HCT116 (cell line): ENCODE measurements around the gene METTL26. TPM values are rescaled to one million over a fixed set of nuclear protein-coding genes. Genes with fewer than 3 reads are reported as not detected.

Experiments used
- ATAC-seq: fragments of 200-7000 bp; cut with Tn5 transposase; 2 replicates; pipeline ENCODE4 v1.9.1; 2020; ENCODE audit warnings: mild to moderate bottlenecking, moderate library complexity
- BruUV-seq: library from RNA; stranded (reverse); fragments of 400-500 nt; replicated peaks from 2 replicates; lab custom pipeline; 2021; lab: Mats Ljungman, UMichigan
- CTCF ChIA-PET: fragments of 300-600 bp; sonication (Branson Sonifier 250); formaldehyde crosslinking; loops from one replicate; lab custom pipeline; 2021; ENCODE audit warnings: antibody characterized with exemption; lab: Charles Lee
- POLR2A ChIA-PET: fragments of 300-600, 350-600 bp; sonication (Branson Sonifier 250); formaldehyde crosslinking; loops from one replicate; lab custom pipeline; 2021; ENCODE audit warnings: antibody characterized with exemption; lab: Charles Lee
- RAD21 ChIA-PET, 2 experiments: fragments of 300-600 bp; sonication (Branson Sonifier 250); formaldehyde crosslinking; loops; one replicate each; lab custom pipeline; 2023; ENCODE audit warnings: low total read pairs in 2 of 2; ENCODE audit not compliant: uncharacterized antibody in 2 of 2, unreplicated experiment in 2 of 2, low non-redundant PET in 1 of 2; lab: Charles Lee
- DNase-seq: peaks from one replicate; pipeline ENCODE4 v3.0.0-alpha.2; 2010; ENCODE audit warnings: low read depth, low spot score
- H2AFZ ChIP-seq: fragments of 200-600 bp; shearing (Covaris generic), sonication (generic); 2 replicates; pipeline ENCODE4 v1.6.1; 2017; ENCODE audit warnings: low read depth, mixed run types, mixed read lengths, antibody characterized with exemption, low read length; ENCODE audit not compliant: poor library complexity, severe bottlenecking
- H3K27ac ChIP-seq: 2 replicates; pipeline ENCODE4 v1.5.1; 2012; ENCODE audit warnings: low read depth, low read length
- H3K27me3 ChIP-seq: fragments of 200-600 bp; sonication (generic); 2 replicates; pipeline ENCODE4 v1.6.1; 2016; ENCODE audit warnings: mixed run types, low read length, mixed read lengths; ENCODE audit not compliant: insufficient read depth
- H3K36me3 ChIP-seq, 2 experiments: fragments of 200-500 bp in 1 of 2; fragments of 200-600 bp in 1 of 2; sonication (Bioruptor generic) in 1 of 2; sonication (generic) in 1 of 2; 2 replicates each; pipeline versions ENCODE4 v1.5.1 to v1.6.1; 2014 to 2016; ENCODE audit warnings: low read length in 2 of 2, inconsistent platforms in 1 of 2, mixed read lengths in 1 of 2, mixed run types in 1 of 2; ENCODE audit not compliant: insufficient read depth in 2 of 2, control insufficient read depth in 1 of 2
- H3K4me1 ChIP-seq, 2 experiments: fragments of 200-600 bp in 1 of 2; sonication (generic) in 1 of 2; 2 replicates each; pipeline versions ENCODE4 v1.5.1 to v1.6.1; 2012 to 2017; ENCODE audit warnings: low read length in 2 of 2, inconsistent platforms in 1 of 2, mild to moderate bottlenecking in 1 of 2, mixed read lengths in 1 of 2, mixed run types in 1 of 2, moderate library complexity in 1 of 2; ENCODE audit not compliant: insufficient read depth in 2 of 2, control insufficient read depth in 1 of 2
- H3K4me2 ChIP-seq: fragments of 200-600 bp; sonication (generic); 2 replicates; pipeline ENCODE4 v1.6.1; 2017; ENCODE audit warnings: mixed run types, low read length, mixed read lengths
- H3K4me3 ChIP-seq, 2 experiments: fragments of 200-600 bp in 1 of 2; sonication (generic) in 1 of 2; replicated peaks in 1 of 2; 2 replicates each; pipeline ENCODE4 v1.5.1; 2011 to 2016; ENCODE audit warnings: low read length in 2 of 2, control low read depth in 1 of 2, low read depth in 1 of 2, mild to moderate bottlenecking in 1 of 2, mixed read lengths in 1 of 2, mixed run types in 1 of 2
- H3K79me2 ChIP-seq: fragments of 200-600 bp; sonication (generic); 2 replicates; pipeline ENCODE4 v1.6.1; 2017; ENCODE audit warnings: mild to moderate bottlenecking, mixed run types, low read length, moderate library complexity, mixed read lengths; ENCODE audit not compliant: insufficient read depth
- H3K9ac ChIP-seq: fragments of 200-600 bp; sonication (generic); 2 replicates; pipeline ENCODE4 v1.6.1; 2016; ENCODE audit warnings: low read length, mixed read lengths
- H3K9me2 ChIP-seq: fragments of 200-600 bp; sonication (generic), shearing (Covaris generic); 2 replicates; pipeline ENCODE4 v1.6.1; 2017; ENCODE audit warnings: mixed run types, mild to moderate bottlenecking, moderate library complexity; ENCODE audit not compliant: insufficient read depth
- H3K9me3 ChIP-seq, 2 experiments: fragments of 200-500 bp in 1 of 2; fragments of 200-600 bp in 1 of 2; sonication (Bioruptor generic) in 1 of 2; sonication (generic) in 1 of 2; 2 replicates each; pipeline ENCODE4 v1.6.1; 2014 to 2017; ENCODE audit warnings: low read length in 2 of 2, mixed read lengths in 2 of 2, inconsistent platforms in 1 of 2, low read depth in 1 of 2, mild to moderate bottlenecking in 1 of 2, mixed run types in 1 of 2, moderate library complexity in 1 of 2; ENCODE audit not compliant: control insufficient read depth in 1 of 2, insufficient read depth in 1 of 2
- H4K20me1 ChIP-seq: fragments of 200-600 bp; sonication (generic), shearing (Covaris generic); 2 replicates; pipeline ENCODE4 v1.6.1; 2017; ENCODE audit warnings: mixed run types, mild to moderate bottlenecking, moderate library complexity; ENCODE audit not compliant: insufficient read depth
- ATF3 ChIP-seq: IDR thresholded peaks from 2 replicates; pipeline ENCODE4 v1.6.1; 2012
- CEBPB ChIP-seq: IDR thresholded peaks from 2 replicates; pipeline ENCODE4 v1.6.1; 2012; ENCODE audit warnings: low read depth
- CTCF ChIP-seq, 3 experiments: fragments of 200-600 bp in 1 of 3; sonication (generic) in 1 of 3; IDR thresholded peaks in 2 of 3; conservative IDR thresholded peaks in 1 of 3; 2 replicates each; pipeline ENCODE4 v1.5.1; 2012 to 2017; ENCODE audit warnings: low read depth in 2 of 3, low read length in 2 of 3, antibody characterized with exemption in 1 of 3, borderline replicate concordance in 1 of 3, control low read depth in 1 of 3, mild to moderate bottlenecking in 1 of 3, mixed read lengths in 1 of 3, mixed run types in 1 of 3, moderate library complexity in 1 of 3; ENCODE audit not compliant: insufficient read depth in 1 of 3
- EGR1 ChIP-seq: IDR thresholded peaks from 2 replicates; pipeline ENCODE4 v1.6.1; 2012; ENCODE audit warnings: low read depth
- ELF1 ChIP-seq: IDR thresholded peaks from 2 replicates; pipeline ENCODE4 v1.6.1; 2012; ENCODE audit warnings: low read depth, borderline replicate concordance
- EZH2 ChIP-seq: fragments of 200-600 bp; sonication (generic); IDR thresholded peaks from 2 replicates; pipeline ENCODE4 v1.6.1; 2017; ENCODE audit warnings: antibody characterized with exemption, mixed run types
- EZH2phosphoT487 ChIP-seq: fragments of 200-600 bp; IDR thresholded peaks from 2 replicates; pipeline ENCODE4 v1.6.1; 2018; ENCODE audit warnings: antibody characterized with exemption, borderline replicate concordance
- FOSL1 ChIP-seq: IDR thresholded peaks from 2 replicates; pipeline ENCODE4 v1.6.1; 2012; ENCODE audit warnings: low read depth
- JUND ChIP-seq: IDR thresholded peaks from 2 replicates; pipeline ENCODE4 v1.6.1; 2012
- MAX ChIP-seq: IDR thresholded peaks from 2 replicates; pipeline ENCODE4 v1.6.1; 2012
- REST ChIP-seq: IDR thresholded peaks from 2 replicates; pipeline ENCODE4 v1.6.1; 2012; ENCODE audit warnings: low read depth
- SRF ChIP-seq: IDR thresholded peaks from 2 replicates; pipeline ENCODE4 v1.6.1; 2012; ENCODE audit warnings: low read depth
- YY1 ChIP-seq: IDR thresholded peaks from 2 replicates; pipeline ENCODE4 v1.6.1; 2011; ENCODE audit warnings: low read length, low read depth, moderate library complexity, mild to moderate bottlenecking; ENCODE audit not compliant: insufficient replicate concordance; ENCODE audit errors: extremely low read depth
- ZBTB33 ChIP-seq: IDR thresholded peaks from 2 replicates; pipeline ENCODE4 v1.6.1; 2011; ENCODE audit warnings: mild to moderate bottlenecking, low read length, moderate library complexity; ENCODE audit not compliant: insufficient replicate concordance; ENCODE audit errors: extremely low read depth
- ZFX ChIP-seq: fragments of 450-650 bp; IDR thresholded peaks from 2 replicates; pipeline ENCODE4 v1.6.1; 2017
- intact Hi-C: fragments of 100-400 bp; cut with micrococcal nuclease; formaldehyde crosslinking; loops from 2 replicates; pipeline ENCODE4 v1.10.0; 2022
- total RNA-seq: library from RNA; stranded (reverse); gene quantifications from one replicate; pipeline ENCODE4 v1.2.1, GENCODE V29; 2021; ENCODE audit not compliant: unreplicated experiment

Gene METTL26
- total RNA-seq, 1 experiment from 2014 or later: 85.7 TPM

- ChIA-PET CTCF (no interaction called here), POLR2A (no interaction called here), RAD21 (no interaction called here)
- no peak overlapping the region for H3K27ac ChIP-seq
- ATAC-seq (no peak), DNase-seq (no peak)
- BruUV-seq: no TSS peak
- H3K4me2 ChIP-seq: no peak overlapping the region
- no peaks in the 10 kb centered on the region for H3K9me3 ChIP-seq
- no peaks in the 10 kb centered on the region for H3K9me2 ChIP-seq
- H4K20me1 ChIP-seq: no peaks in the 10 kb centered on the region
- H3K79me2 ChIP-seq: peaks cover 10% of the 10 kb centered on the region; the same call in 1 of the 2 replicates
- TF ChIP-seq ELF1 (no peak), ZBTB33 (no peak), EZH2 (no peak), FOSL1 (no peak), SRF (no peak), JUND (no peak), EZH2phosphoT487 (no peak), MAX (no peak), ZFX (no peak), REST (no peak), CTCF (IDR thresholded peaks at IDR 0.05 in 2 of 3, conservative IDR thresholded peaks at IDR 0.05 in 1 of 3; ENCODE audit: borderline replicate concordance in 1 of 3, insufficient read depth in 1 of 3, low read depth in 2 of 3, low read length in 2 of 3) (no peak), YY1 (no peak), EGR1 (no peak), CEBPB (no peak), ATF3 (no peak)
- H3K4me1 ChIP-seq: peaks cover 3 to 4% of the 10 kb centered on the region in 2 experiments
- H3K27me3 ChIP-seq: no peaks in the 10 kb centered on the region
- no peak overlapping the region for H3K4me3 ChIP-seq
- intact Hi-C loops: no loop called here
- H3K36me3 ChIP-seq: peaks cover 0 to 3% of the 10 kb centered on the region in 2 experiments; a peak in 1 of 4 replicates
- H2AFZ ChIP-seq: no peak overlapping the region
- no peak overlapping the region for H3K9ac ChIP-seq
Observed at GRCh38 chr16:598823-599739, 37.0 kb downstream of the METTL26 start.
